HepG2 (cell line): ENCODE measurements around the gene TMEM174. TPM values are rescaled to one million over a fixed set of nuclear protein-coding genes. Genes with fewer than 3 reads are reported as not detected.

Experiments
- ARNT2 ChIP-seq: sonication (generic); formaldehyde crosslinking; IDR thresholded peaks from 2 replicates; pipeline ENCODE4 v1.8.0; 2022; ENCODE audit warnings: mild to moderate bottlenecking, low read depth, missing genetic modification reagents, moderate library complexity
- CBX2 ChIP-seq, 2 experiments: fragments of 200-600 bp in 1 of 2; sonication (generic); formaldehyde crosslinking in 1 of 2; IDR thresholded peaks; 2 replicates each; pipeline versions ENCODE4 v1.7.0 to v1.8.1; 2018 to 2022; ENCODE audit warnings: low read depth in 2 of 2, low read length in 1 of 2, mild to moderate bottlenecking in 1 of 2, missing genetic modification reagents in 1 of 2
- EP300 ChIP-seq, 3 experiments: sonication (generic) in 1 of 3; formaldehyde crosslinking in 1 of 3; IDR thresholded peaks; 2 replicates each; pipeline versions ENCODE4 v1.5.1 to v1.6.1; 2011 to 2020; ENCODE audit warnings: low read depth in 2 of 3, low read length in 2 of 3, borderline replicate concordance in 1 of 3, improper control_type of control experiment in 1 of 3, mild to moderate bottlenecking in 1 of 3, missing genetic modification reagents in 1 of 3, moderate library complexity in 1 of 3
- ERF ChIP-seq: IDR thresholded peaks from 2 replicates; pipeline ENCODE4 v1.6.1; 2018; ENCODE audit warnings: missing biosample characterization, missing genetic modification reagents
- ESRRA ChIP-seq: sonication (generic); formaldehyde crosslinking; IDR thresholded peaks from 2 replicates; pipeline ENCODE4 v1.5.1; 2020; ENCODE audit warnings: mild to moderate bottlenecking, low read depth, missing genetic modification reagents
- GLI4 ChIP-seq: sonication (generic); formaldehyde crosslinking; IDR thresholded peaks from 2 replicates; pipeline ENCODE4 v1.5.1; 2020; ENCODE audit warnings: missing genetic modification reagents, mild to moderate bottlenecking, moderate library complexity, borderline replicate concordance
- HNRNPLL ChIP-seq: fragments of 200-400 bp; formaldehyde crosslinking; IDR thresholded peaks from 2 replicates; pipeline ENCODE4 v1.6.1; 2017; ENCODE audit warnings: mild to moderate bottlenecking, low read depth, low read length; ENCODE audit not compliant: poor library complexity, severe bottlenecking
- IRF2 ChIP-seq: IDR thresholded peaks from 2 replicates; pipeline ENCODE4 v1.6.1; 2018; ENCODE audit warnings: missing genetic modification reagents, missing compliant biosample characterization
- PHB2 ChIP-seq: fragments of 450-650 bp; IDR thresholded peaks from 2 replicates; pipeline ENCODE4 v1.6.1; 2018; ENCODE audit not compliant: partially characterized antibody
- POLR2AphosphoS5 ChIP-seq: IDR thresholded peaks from 2 replicates; pipeline ENCODE4 v1.6.1; 2012; ENCODE audit warnings: low read depth, low read length
- SAP130 ChIP-seq: IDR thresholded peaks from 2 replicates; pipeline ENCODE4 v1.6.1; 2016; ENCODE audit warnings: low read depth
- ZKSCAN1 ChIP-seq: fragments of 150-350 bp; IDR thresholded peaks from 2 replicates; pipeline ENCODE4 v1.6.1; 2014; ENCODE audit warnings: low read length
- ZNF317 ChIP-seq: sonication (generic); formaldehyde crosslinking; IDR thresholded peaks from 2 replicates; pipeline ENCODE4 v1.5.0; 2020; ENCODE audit warnings: mild to moderate bottlenecking, missing genetic modification reagents
- polyA plus RNA-seq, 8 experiments: library from polyadenylated mRNA; depleted of rRNA in 3 of 8; stranded (reverse) in 7 of 8; unstranded in 1 of 8; fragments of >200 nt; fragmentation: Illumina TruSeq in 4 of 8; extraction: Trizol in 4 of 8; gene quantifications; 2 replicates each; pipeline versions ENCODE4 v1.2.1 to v1.2.3, GENCODE V29; 2011 to 2016; ENCODE audit warnings: low read depth in 4 of 8, missing spikeins in 1 of 8, mixed read lengths in 1 of 8; ENCODE audit not compliant: insufficient read depth in 1 of 8
- total RNA-seq, 5 experiments: library from RNA; depleted of rRNA; stranded (reverse); fragments of >200 nt; fragmentation: Illumina TruSeq; extraction: Trizol; gene quantifications; 2 replicates each; pipeline ENCODE4 v1.2.3, GENCODE V29; 2016; ENCODE audit warnings: low read depth in 1 of 5
- TF ChIP-seq, protein P1 (sequence below): sonication (generic); formaldehyde crosslinking; IDR thresholded peaks from 2 replicates; pipeline ENCODE4 v1.9.0; 2021; ENCODE audit warnings: missing genetic modification reagents, mild to moderate bottlenecking, borderline replicate concordance
- TF ChIP-seq, protein P2 (sequence below): conservative IDR thresholded peaks from 2 replicates; pipeline ENCODE4 v1.6.1; 2018; ENCODE audit warnings: missing genetic modification reagents
- TF ChIP-seq, protein P3 (sequence below): sonication (generic); formaldehyde crosslinking; IDR thresholded peaks from 2 replicates; pipeline ENCODE4 v1.5.0; 2020; ENCODE audit warnings: mild to moderate bottlenecking, missing genetic modification reagents
- TF ChIP-seq, protein P4 (sequence below): IDR thresholded peaks from 2 replicates; pipeline ENCODE4 v1.6.1; 2016; ENCODE audit warnings: low read depth, borderline replicate concordance
- TF ChIP-seq, protein P5 (sequence below): sonication (generic); formaldehyde crosslinking; IDR thresholded peaks from 2 replicates; pipeline ENCODE4 v1.5.0; 2020; ENCODE audit warnings: missing genetic modification reagents
- TF ChIP-seq, protein P6 (sequence below): sonication (generic); formaldehyde crosslinking; IDR thresholded peaks from 2 replicates; pipeline ENCODE4 v1.4.0; 2020; ENCODE audit warnings: low read depth, missing genetic modification reagents

TMEM174 gene
- total and polyA plus RNA-seq, 2 of the 13 experiments (the other 11 are each of a cell fraction or from before 2014, with no cell fraction given) = not detected

DNA sequence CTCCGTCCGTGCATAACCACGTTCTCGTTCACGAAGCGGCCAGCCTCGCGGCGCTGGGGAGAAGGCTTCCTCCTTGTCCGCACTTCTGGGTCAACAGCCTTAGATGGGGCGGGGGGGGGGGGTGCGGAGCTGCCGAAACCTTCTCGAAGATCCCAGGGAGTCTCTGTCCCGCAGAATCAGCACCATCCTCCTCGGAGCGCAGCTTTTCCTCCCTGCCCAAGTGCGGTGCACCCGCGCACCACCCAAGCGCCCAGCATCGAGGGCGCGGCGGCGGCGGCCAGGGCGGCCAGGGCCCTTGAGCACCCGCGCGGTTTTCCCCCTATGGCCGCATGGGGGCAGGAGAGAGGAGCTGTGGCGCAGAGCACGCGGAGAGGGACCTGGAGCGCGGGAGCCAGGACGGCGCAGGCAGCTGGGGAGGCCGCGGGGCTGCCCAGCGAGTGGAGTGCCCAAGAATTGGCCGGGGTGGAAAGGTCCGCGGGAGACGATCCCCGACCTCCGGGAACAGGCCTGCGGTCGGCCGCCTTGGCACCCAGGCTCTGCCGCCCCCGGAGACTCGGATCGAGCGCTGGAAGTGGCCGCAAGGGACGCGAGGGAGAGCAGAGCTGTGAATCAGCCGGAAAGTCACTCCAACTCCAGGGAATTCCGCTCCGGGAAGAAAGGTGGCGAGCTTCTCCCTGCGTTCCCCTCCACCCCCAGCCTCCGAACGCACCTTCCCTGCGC is 43.1 kb downstream of the TMEM174 start (continued):
- TF ChIP-seq, protein P1, sequence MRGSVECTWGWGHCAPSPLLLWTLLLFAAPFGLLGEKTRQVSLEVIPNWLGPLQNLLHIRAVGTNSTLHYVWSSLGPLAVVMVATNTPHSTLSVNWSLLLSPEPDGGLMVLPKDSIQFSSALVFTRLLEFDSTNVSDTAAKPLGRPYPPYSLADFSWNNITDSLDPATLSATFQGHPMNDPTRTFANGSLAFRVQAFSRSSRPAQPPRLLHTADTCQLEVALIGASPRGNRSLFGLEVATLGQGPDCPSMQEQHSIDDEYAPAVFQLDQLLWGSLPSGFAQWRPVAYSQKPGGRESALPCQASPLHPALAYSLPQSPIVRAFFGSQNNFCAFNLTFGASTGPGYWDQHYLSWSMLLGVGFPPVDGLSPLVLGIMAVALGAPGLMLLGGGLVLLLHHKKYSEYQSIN (CRISPR knock-in tag) = no peak
- TF ChIP-seq ERF (CRISPR knock-in tag) (peak; percentile 57; the same call in 1 of the 2 replicates), SAP130 (CRISPR knock-in tag) (peak; percentile 45), CBX2 (IDR thresholded peaks at IDR 0.05; ENCODE audit: low read depth, low read length) (no peak), CBX2 (CRISPR knock-in tag; IDR thresholded peaks at IDR 0.05; ENCODE audit: low read depth) (0 out of 2 replicates have a peak, but pooled peaks have one; percentile 43), ZKSCAN1 (no peak), EP300 (IDR thresholded peaks at IDR 0.05; ENCODE audit: low read depth in 2 of 2, low read length in 2 of 2) (no peak), EP300 (CRISPR knock-in tag; IDR thresholded peaks at IDR 0.05; ENCODE audit: borderline replicate concordance) (no peak), PHB2 (no peak), ARNT2 (peak; percentile 76; the same call in 1 of the 2 replicates), POLR2AphosphoS5 (no peak), IRF2 (peak; percentile 45; the same call in 1 of the 2 replicates), ESRRA (CRISPR knock-in tag) (no peak), HNRNPLL (peak; percentile 85), GLI4 (CRISPR knock-in tag) (0 out of 2 replicates have a peak, but pooled peaks have one; percentile 64), ZNF317 (CRISPR knock-in tag) (no peak)
- TF ChIP-seq, protein P2, sequence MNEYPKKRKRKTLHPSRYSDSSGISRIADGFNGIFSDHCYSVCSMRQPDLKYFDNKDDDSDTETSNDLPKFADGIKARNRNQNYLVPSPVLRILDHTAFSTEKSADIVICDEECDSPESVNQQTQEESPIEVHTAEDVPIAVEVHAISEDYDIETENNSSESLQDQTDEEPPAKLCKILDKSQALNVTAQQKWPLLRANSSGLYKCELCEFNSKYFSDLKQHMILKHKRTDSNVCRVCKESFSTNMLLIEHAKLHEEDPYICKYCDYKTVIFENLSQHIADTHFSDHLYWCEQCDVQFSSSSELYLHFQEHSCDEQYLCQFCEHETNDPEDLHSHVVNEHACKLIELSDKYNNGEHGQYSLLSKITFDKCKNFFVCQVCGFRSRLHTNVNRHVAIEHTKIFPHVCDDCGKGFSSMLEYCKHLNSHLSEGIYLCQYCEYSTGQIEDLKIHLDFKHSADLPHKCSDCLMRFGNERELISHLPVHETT (CRISPR knock-in tag) = no peak
- TF ChIP-seq, protein P3, sequence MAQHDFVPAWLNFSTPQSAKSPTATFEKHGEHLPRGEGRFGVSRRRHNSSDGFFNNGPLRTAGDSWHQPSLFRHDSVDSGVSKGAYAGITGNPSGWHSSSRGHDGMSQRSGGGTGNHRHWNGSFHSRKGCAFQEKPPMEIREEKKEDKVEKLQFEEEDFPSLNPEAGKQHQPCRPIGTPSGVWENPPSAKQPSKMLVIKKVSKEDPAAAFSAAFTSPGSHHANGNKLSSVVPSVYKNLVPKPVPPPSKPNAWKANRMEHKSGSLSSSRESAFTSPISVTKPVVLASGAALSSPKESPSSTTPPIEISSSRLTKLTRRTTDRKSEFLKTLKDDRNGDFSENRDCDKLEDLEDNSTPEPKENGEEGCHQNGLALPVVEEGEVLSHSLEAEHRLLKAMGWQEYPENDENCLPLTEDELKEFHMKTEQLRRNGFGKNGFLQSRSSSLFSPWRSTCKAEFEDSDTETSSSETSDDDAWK (CRISPR knock-in tag) = no peak
- TF ChIP-seq, protein P4, sequence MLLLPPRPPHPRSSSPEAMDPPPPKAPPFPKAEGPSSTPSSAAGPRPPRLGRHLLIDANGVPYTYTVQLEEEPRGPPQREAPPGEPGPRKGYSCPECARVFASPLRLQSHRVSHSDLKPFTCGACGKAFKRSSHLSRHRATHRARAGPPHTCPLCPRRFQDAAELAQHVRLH = peak; percentile 88; the same call in 1 of the 2 replicates
- TF ChIP-seq, protein P5, sequence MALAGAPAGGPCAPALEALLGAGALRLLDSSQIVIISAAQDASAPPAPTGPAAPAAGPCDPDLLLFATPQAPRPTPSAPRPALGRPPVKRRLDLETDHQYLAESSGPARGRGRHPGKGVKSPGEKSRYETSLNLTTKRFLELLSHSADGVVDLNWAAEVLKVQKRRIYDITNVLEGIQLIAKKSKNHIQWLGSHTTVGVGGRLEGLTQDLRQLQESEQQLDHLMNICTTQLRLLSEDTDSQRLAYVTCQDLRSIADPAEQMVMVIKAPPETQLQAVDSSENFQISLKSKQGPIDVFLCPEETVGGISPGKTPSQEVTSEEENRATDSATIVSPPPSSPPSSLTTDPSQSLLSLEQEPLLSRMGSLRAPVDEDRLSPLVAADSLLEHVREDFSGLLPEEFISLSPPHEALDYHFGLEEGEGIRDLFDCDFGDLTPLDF (CRISPR knock-in tag) = peak; percentile 65; the same call in 1 of the 2 replicates
- TF ChIP-seq, protein P6, sequence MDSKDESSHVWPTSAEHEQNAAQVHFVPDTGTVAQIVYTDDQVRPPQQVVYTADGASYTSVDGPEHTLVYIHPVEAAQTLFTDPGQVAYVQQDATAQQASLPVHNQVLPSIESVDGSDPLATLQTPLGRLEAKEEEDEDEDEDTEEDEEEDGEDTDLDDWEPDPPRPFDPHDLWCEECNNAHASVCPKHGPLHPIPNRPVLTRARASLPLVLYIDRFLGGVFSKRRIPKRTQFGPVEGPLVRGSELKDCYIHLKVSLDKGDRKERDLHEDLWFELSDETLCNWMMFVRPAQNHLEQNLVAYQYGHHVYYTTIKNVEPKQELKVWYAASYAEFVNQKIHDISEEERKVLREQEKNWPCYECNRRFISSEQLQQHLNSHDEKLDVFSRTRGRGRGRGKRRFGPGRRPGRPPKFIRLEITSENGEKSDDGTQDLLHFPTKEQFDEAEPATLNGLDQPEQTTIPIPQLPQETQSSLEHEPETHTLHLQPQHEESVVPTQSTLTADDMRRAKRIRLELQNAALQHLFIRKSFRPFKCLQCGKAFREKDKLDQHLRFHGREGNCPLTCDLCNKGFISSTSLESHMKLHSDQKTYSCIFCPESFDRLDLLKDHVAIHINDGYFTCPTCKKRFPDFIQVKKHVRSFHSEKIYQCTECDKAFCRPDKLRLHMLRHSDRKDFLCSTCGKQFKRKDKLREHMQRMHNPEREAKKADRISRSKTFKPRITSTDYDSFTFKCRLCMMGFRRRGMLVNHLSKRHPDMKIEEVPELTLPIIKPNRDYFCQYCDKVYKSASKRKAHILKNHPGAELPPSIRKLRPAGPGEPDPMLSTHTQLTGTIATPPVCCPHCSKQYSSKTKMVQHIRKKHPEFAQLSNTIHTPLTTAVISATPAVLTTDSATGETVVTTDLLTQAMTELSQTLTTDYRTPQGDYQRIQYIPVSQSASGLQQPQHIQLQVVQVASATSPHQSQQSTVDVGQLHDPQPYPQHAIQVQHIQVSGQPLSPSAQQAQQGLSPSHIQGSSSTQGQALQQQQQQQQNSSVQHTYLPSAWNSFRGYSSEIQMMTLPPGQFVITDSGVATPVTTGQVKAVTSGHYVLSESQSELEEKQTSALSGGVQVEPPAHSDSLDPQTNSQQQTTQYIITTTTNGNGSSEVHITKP (CRISPR knock-in tag) = no peak; the same call in 1 of the 2 replicates
